NT2/D1 (cell line): Measurements from ENCODE around the gene ANKRD39.

Experiments used
- SUZ12 ChIP-seq: IDR thresholded peaks from 2 replicates; pipeline ENCODE4 v1.6.1; 2011; ENCODE audit not compliant: insufficient read length, insufficient read depth; ENCODE audit errors: extremely low read depth
- YY1 ChIP-seq: IDR thresholded peaks from 2 replicates; pipeline ENCODE4 v1.6.1; 2011; ENCODE audit not compliant: insufficient read length, insufficient read depth
- ZNF274 ChIP-seq: IDR thresholded peaks from 2 replicates; pipeline ENCODE4 v1.6.1; 2011; ENCODE audit warnings: mild to moderate bottlenecking, low read depth, low read length

DNA sequence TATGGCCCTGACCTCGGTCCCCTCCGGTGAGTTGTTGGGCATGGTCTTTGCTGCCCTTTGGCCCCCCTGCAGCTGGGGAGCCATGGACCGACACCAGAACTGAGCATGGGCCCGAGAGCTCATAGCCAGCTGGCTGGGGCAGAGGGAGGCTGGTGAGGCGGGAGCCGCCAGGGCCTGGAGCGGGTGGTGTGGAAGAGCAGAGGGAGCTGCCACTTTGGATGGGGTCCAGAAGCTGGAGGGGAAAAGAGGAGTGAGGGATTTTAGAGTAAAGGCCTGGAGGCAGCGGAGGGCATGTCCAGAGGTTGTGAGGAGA is 58.2 kb downstream of the ANKRD39 start:
- no peak for TF ChIP-seq YY1
- TF ChIP-seq ZNF274: no peak
- no peak for TF ChIP-seq SUZ12
